ENCODE data around the gene HIF1AN. TPM values are rescaled to one million over a fixed set of nuclear protein-coding genes. Genes with fewer than 3 reads are reported as not detected.

HIF1AN gene
- total RNA-seq, 1 donor from 2014 or later = 16.9 TPM

GRCh38 chr10:100519311-100520051, 16.3 kb upstream of the HIF1AN start, which contains the start of gene SEC31B:
TSS of gene SEC31B (minus strand) at chr10:100519861. CDS start at chr10:100516952, 2,909 bp downstream.
- intact Hi-C loops (cut with DNase I) = no loop called here

GRCh38 chr10:100520811-100521210, 14.9 kb upstream of the HIF1AN start:
- H3K36me3 ChIP-seq = peaks cover 3 to 28% of the 10 kb centered on the region in 2 donors
- no peak overlapping the region for H3K27ac ChIP-seq
- H3K27me3 ChIP-seq = peaks cover 7% of the 10 kb centered on the region
- no peak overlapping the region for H3K4me3 ChIP-seq
- DNase-seq (ENCODE audit: extremely low spot score in 2 of 2) = no peak
- intact Hi-C loops (cut with DNase I) = no loop called here
- peaks cover 14% of the 10 kb centered on the region for H3K4me1 ChIP-seq
- H3K9me3 ChIP-seq = no peaks in the 10 kb centered on the region
- TF ChIP-seq POLR2AphosphoS5 (IDR thresholded peaks at IDR 0.05; ENCODE audit: insufficient read depth in 1 of 2, low read depth in 1 of 2) (no peak), POLR2A (IDR thresholded peaks at IDR 0.05) (no peak), CTCF (IDR thresholded peaks at IDR 0.05) (no peak)

More at GRCh38 chr10:100519311-100520051, 16.3 kb upstream of the HIF1AN start, which contains the start of gene SEC31B:
- no peak for DNase-seq (ENCODE audit: extremely low spot score in 2 of 2)
- peaks cover 14% of the 10 kb centered on the region for H3K4me1 ChIP-seq
- no peak within 1 kb of the TSS for H3K27ac ChIP-seq
- TF ChIP-seq CTCF (IDR thresholded peaks at IDR 0.05) (no peak), POLR2AphosphoS5 (IDR thresholded peaks at IDR 0.05; ENCODE audit: insufficient read depth in 1 of 2, low read depth in 1 of 2) (no peak), POLR2A (IDR thresholded peaks at IDR 0.05) (no peak)
- peaks cover 3 to 28% of the 10 kb centered on the region in 2 donors for H3K36me3 ChIP-seq
- peaks cover 7% of the 10 kb centered on the region for H3K27me3 ChIP-seq
- H3K4me3 ChIP-seq = peak within 1 kb of the TSS; percentile 32 to 48
- no peaks in the 10 kb centered on the region for H3K9me3 ChIP-seq

- intact Hi-C loops (cut with DNase I) = no loop called here
- H3K36me3 ChIP-seq = peaks cover 3 to 36% of the 10 kb centered on the region in 2 donors
- H3K27ac ChIP-seq = no peak overlapping the region
Measured at GRCh38 chr10:100522107-100522801, 13.5 kb upstream of the HIF1AN start.

GRCh38 chr10:100522945-100523344, 12.8 kb upstream of the HIF1AN start:
- Histone ChIP-seq H3K27ac (no peak overlapping the region), H3K4me3 (no peak overlapping the region), H3K9me3 (no peaks in the 10 kb centered on the region), H3K36me3 (peaks cover 3 to 36% of the 10 kb centered on the region in 2 donors), H3K4me1 (peaks cover 22% of the 10 kb centered on the region), H3K27me3 (peaks cover 7% of the 10 kb centered on the region)
- DNase-seq (ENCODE audit: extremely low spot score in 2 of 2) = no peak
- intact Hi-C loops (cut with DNase I) = no loop called here
- no peak for TF ChIP-seq POLR2A (IDR thresholded peaks at IDR 0.05)
- no peak for TF ChIP-seq POLR2AphosphoS5 (IDR thresholded peaks at IDR 0.05; ENCODE audit: insufficient read depth in 1 of 2, low read depth in 1 of 2)
- TF ChIP-seq CTCF (IDR thresholded peaks at IDR 0.05) = no peak

More at GRCh38 chr10:100522107-100522801, 13.5 kb upstream of the HIF1AN start:
- Histone ChIP-seq H3K27me3 (peaks cover 7% of the 10 kb centered on the region), H3K4me1 (peaks cover 15% of the 10 kb centered on the region), H3K4me3 (no peak overlapping the region), H3K9me3 (no peaks in the 10 kb centered on the region)
- no peak for DNase-seq (ENCODE audit: extremely low spot score in 2 of 2)
- TF ChIP-seq POLR2A (IDR thresholded peaks at IDR 0.05) (no peak), POLR2AphosphoS5 (IDR thresholded peaks at IDR 0.05; ENCODE audit: insufficient read depth in 1 of 2, low read depth in 1 of 2) (no peak), CTCF (IDR thresholded peaks at IDR 0.05) (no peak)
